CD4-positive, alpha-beta T cell treated with Interleukin-17A for 4 hours (primary cell): ENCODE results near the gene PPP1R7.

Source experiments
- DNase-seq: peaks from one replicate; pipeline ENCODE4 v3.0.0-alpha.2; 2020; ENCODE audit warnings: mixed read lengths

Gene PPP1R7

GRCh38 chr2:241216211-241216761 is 66.0 kb downstream of the PPP1R7 start:
- no peak for DNase-seq

GRCh38 chr2:241217320-241218031 is 67.2 kb downstream of the PPP1R7 start:
- DNase-seq: peak; percentile 44

DNA sequence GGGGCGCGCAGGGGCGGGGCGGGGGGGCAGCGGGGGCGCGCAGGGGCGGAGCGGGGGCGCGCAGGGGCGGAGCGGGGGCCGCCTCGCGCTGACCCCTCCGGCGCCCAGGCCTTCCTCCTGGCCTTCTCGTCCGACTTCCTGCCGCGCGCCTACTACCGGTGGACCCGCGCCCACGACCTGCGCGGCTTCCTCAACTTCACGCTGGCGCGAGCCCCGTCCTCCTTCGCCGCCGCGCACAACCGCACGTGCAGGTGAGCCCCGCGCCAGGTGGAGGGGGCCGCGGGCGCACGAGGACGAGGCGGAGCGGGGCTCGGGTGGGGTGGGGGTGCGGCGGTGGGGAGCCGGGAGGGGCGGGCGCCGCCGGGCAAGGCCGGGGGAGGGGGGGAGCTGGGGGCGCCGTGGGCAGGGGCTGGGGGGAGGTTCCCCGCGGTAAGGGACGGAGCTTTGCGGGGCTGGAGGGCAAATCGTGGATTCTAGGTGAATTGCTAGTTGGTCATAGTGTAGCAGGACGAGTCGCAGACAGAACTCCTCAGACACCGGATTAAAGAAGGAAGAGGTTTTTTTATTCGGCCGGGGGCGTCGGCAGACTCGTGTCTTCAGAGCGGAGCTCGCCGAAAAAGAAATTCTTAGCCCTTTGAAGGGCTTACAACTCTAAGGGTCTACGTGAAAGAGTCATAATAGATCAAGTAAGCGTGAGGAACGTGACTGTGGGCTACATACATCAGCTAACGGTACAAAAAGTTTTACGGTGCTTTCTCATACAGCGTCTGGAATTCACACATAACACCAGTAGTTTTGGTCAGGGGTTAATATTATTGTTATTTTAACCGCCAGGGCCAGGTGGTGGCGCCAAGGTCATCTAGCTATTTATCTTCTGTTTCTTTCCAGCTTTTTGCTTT is 68.1 kb downstream of the PPP1R7 start:
- DNase-seq: peak; percentile 60

DNA sequence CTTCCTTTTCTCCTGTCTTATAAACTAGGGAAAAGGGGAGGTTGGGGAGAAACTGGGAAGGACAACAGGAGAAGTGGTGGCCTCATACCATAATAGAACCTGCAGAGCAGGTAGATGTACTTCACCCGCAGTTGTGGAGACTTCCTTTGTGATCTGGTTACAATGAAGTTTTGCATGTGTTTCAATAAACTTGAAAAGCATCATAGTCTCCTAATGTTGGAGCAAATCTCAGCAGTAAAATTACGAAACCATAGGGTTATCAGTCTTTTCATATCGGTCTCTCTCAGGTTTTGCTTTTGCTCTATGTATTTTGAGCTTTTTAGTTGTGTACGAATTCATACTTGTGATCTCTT is 68.7 kb downstream of the PPP1R7 start:
- no peak for DNase-seq

DNA sequence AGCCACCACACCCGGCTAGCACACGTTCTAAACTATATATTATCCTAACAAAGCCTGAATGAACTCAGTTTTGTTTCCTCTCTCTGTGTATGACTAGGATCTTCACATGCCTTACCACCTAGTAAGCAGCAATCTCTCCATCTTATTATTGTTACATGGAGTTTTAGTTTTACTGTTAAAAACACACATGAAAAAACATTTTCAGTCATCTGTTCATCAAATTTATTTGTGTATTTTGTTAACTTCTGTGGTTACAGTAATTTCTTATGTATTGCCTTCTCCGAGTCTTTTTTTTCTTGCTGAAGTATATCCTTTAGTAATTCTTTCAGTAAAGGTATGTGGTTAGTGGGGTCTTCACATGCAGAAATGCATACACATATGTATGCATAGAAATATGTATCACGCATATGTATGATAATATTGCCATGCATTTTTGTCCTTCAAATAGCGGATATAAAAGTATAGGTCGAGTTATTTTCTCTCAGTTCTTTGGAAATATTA is 69.6 kb downstream of the PPP1R7 start:
- DNase-seq: no peak

- no peak for DNase-seq
These were observed 73.1 kb downstream of the PPP1R7 start for GRCh38 chr2:241223211-241224017.

- no peak for DNase-seq
These were observed 74.0 kb downstream of the PPP1R7 start for GRCh38 chr2:241224018-241224850.

GRCh38 chr2:241224851-241225438 is 74.7 kb downstream of the PPP1R7 start:
- DNase-seq: no peak

- no peak for DNase-seq
These were observed 75.3 kb downstream of the PPP1R7 start for GRCh38 chr2:241225545-241225944.

- no peak for DNase-seq
These were observed 75.7 kb downstream of the PPP1R7 start for GRCh38 chr2:241225983-241226382.

GRCh38 chr2:241226723-241227572 is 76.7 kb downstream of the PPP1R7 start:
- DNase-seq: no peak

GRCh38 chr2:241227594-241227993 is 77.3 kb downstream of the PPP1R7 start:
- no peak for DNase-seq

GRCh38 chr2:241228081-241228859 is 78.0 kb downstream of the PPP1R7 start:
- no peak for DNase-seq

- DNase-seq: no peak
These were observed 78.7 kb downstream of the PPP1R7 start for GRCh38 chr2:241228860-241229516.

DNA sequence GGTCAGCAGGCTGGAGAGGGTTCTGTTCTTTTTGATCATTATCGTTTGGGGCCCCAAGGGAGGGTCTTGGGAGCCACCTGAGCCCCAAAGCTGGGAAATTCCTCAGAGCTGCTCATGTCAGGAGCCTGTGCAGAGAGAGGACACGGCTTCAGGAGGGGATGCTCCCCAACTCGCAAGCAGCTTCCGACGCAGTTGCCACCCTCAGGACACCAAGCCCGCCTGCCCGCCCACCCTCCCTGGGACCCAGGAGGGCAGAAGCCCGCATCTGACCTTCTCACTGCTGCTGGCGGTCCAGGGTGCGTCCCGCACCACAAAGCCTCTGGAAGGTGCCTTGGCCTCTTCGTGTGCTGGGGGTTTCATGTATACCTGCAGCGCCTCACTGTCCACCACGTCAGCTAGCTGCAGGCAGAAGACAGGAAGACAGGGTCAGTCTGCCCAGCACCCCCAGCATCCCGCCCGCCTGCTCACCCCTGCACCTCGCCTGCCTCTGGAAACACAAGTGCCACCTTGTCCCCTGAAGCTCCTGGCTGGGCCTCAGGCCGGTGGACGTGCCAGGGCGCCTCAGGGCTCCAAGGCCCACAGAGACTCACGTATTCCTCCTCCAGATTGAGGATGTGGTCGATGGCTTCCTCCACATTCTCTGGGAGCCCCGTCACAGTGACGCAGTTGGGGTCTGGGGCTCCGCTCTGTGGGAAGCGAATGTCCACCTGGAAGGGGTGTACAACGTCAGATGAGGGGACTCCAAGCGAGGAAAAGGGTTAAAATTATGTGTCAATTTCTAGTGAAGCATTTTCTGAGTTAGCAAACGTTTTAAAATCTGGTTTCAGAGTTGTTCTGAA is 79.5 kb downstream of the PPP1R7 start:
- no peak for DNase-seq

DNA sequence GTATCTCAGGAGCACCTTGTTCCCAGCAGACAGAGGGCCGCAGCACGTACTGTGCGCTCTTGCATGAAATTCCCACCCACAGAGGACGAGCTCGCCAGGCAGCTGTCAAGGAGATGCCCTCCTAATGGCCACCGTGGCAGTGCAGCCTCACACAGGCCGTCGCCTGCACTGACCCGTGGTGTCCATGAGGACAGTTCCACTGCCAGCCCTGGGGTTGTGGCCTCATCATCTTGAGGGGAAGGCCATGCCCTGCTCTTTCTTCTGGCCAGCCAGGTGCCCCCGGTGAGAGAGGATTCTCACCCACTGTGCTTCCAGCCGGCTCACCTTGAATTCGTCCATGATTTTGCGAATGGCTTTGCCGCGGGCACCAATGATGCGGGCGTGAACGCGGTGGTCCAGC is 80.2 kb downstream of the PPP1R7 start:
- no peak for DNase-seq

DNA sequence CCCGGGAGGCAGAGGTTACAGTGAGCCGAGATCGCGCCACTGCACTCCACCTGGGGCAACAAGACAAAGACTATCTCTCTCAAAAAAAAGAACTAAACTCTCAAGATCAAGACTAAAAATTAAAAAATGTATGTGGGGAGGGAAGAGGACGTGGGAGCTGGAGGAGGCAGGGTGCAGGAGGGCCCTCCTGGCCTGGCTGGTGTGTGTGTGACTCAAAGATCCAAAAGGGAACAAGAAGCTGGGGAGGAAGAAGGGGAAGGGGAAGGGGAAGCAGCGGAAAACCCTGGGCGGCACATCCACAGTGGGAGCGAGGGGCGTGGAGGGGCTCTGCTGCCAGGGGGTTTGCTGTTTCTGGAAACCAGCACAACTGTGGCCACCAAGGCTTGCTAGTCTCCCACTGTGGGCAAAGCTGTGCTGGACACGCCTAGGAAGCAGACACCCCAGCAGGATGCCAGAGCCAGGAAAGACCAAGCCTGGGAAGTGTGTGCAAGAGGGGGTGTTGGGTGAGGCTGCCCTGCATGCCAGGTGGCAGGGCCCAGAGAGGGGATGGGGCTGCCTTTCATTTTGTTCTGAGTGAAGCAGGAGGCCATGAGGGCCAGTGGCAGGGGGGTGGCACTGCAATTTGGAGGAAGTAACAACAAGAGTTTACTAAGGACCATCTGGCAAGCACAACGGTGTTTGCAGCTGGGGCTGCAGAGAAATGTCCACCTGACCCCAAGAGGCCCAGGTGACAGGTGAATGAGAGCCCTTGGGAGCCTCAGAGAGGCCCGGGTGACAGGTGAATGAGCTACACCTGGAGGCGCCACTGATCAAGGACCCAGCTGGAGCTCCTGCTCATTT is 82.7 kb downstream of the PPP1R7 start:
- DNase-seq: no peak
